ENCODE measurements around the gene RAB36. TPM values are rescaled to one million over a fixed set of nuclear protein-coding genes. Genes with fewer than 3 reads are reported as not detected.

Gene RAB36
- total RNA-seq, 6 experiments from 2014 or later: 5.4 to 7.1 (median 6.3) TPM

GRCh38 chr22:23109441-23109978, 35.8 kb upstream of the RAB36 start:
- Mint-ChIP-seq H3K36me3 (ENCODE audit: low read depth) (no peaks in the 10 kb centered on the region), H3K4me1 (ENCODE audit: low read depth) (no peaks in the 10 kb centered on the region), H3K27ac (no peak overlapping the region), H3K4me3 (no peak overlapping the region), H3K27me3 (ENCODE audit: insufficient read depth) (no peaks in the 10 kb centered on the region; the same call in 1 of the 2 replicates), H3K9me3 (no peaks in the 10 kb centered on the region)
- TF ChIP-seq CTCF (IDR thresholded peaks at IDR 0.05): no peak
- DNase-seq: no peak

- no peaks in the 10 kb centered on the region; the same call in 1 of the 2 replicates for H3K27me3 Mint-ChIP-seq (ENCODE audit: insufficient read depth)
- H3K27ac Mint-ChIP-seq: no peak overlapping the region
- no peaks in the 10 kb centered on the region for H3K4me1 Mint-ChIP-seq (ENCODE audit: low read depth)
- no peak overlapping the region for H3K4me3 Mint-ChIP-seq
- no peaks in the 10 kb centered on the region for H3K9me3 Mint-ChIP-seq
- no peaks in the 10 kb centered on the region for H3K36me3 Mint-ChIP-seq (ENCODE audit: low read depth)
- TF ChIP-seq CTCF (IDR thresholded peaks at IDR 0.05): no peak
- DNase-seq: no peak
These were observed 34.9 kb upstream of the RAB36 start for GRCh38 chr22:23110190-23110921.

GRCh38 chr22:23110922-23111527, 34.3 kb upstream of the RAB36 start:
- Mint-ChIP-seq H3K4me3 (no peak overlapping the region), H3K27me3 (ENCODE audit: insufficient read depth) (no peaks in the 10 kb centered on the region; the same call in 1 of the 2 replicates), H3K4me1 (ENCODE audit: low read depth) (no peaks in the 10 kb centered on the region), H3K27ac (no peak overlapping the region), H3K9me3 (no peaks in the 10 kb centered on the region), H3K36me3 (ENCODE audit: low read depth) (no peaks in the 10 kb centered on the region)
- no peak for TF ChIP-seq CTCF (IDR thresholded peaks at IDR 0.05)
- no peak for DNase-seq

GRCh38 chr22:23112472-23113012, 32.7 kb upstream of the RAB36 start:
- no peaks in the 10 kb centered on the region for H3K9me3 Mint-ChIP-seq
- no peak overlapping the region for H3K27ac Mint-ChIP-seq
- H3K4me3 Mint-ChIP-seq: no peak overlapping the region
- H3K36me3 Mint-ChIP-seq (ENCODE audit: low read depth): no peaks in the 10 kb centered on the region
- no peak for TF ChIP-seq CTCF (IDR thresholded peaks at IDR 0.05)
- no peak for DNase-seq
- H3K27me3 Mint-ChIP-seq (ENCODE audit: insufficient read depth): no peaks in the 10 kb centered on the region; the same call in 1 of the 2 replicates
- no peaks in the 10 kb centered on the region for H3K4me1 Mint-ChIP-seq (ENCODE audit: low read depth)

GRCh38 chr22:23113067-23113846, 32.0 kb upstream of the RAB36 start:
- Mint-ChIP-seq H3K4me3 (no peak overlapping the region), H3K9me3 (no peaks in the 10 kb centered on the region), H3K27me3 (ENCODE audit: insufficient read depth) (no peaks in the 10 kb centered on the region; the same call in 1 of the 2 replicates), H3K36me3 (ENCODE audit: low read depth) (no peaks in the 10 kb centered on the region), H3K4me1 (ENCODE audit: low read depth) (no peaks in the 10 kb centered on the region), H3K27ac (no peak overlapping the region)
- no peak for TF ChIP-seq CTCF (IDR thresholded peaks at IDR 0.05)
- no peak for DNase-seq

Measured in HFFc6 (cell line).